ENCODE data around the gene MCM3AP.

DNA sequence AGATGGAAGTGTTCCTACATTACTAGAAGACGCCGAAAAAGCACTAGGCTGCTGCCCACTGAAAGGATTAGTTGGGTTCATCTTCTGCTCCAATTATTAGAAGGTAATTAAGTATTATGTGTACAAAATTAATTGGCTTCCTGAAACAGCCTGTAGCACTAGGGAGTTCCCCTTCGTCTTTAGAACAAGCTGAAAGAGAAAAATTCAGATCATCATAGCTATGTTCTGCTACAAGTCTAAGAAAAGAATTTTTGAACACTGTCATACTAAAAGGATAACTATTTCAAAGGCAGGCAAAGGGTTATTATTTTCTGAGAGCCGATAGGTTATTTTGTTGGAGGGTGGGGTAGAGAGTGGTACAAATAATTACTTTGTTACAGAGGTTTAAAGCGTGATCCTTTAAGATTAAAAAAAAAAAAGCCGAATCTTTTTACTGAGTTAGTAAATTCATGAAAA lies at the start of gene MCM3AP:
- TF ChIP-seq POLR2A (IDR thresholded peaks at IDR 0.05), result no peak
- TF ChIP-seq, protein P1, sequence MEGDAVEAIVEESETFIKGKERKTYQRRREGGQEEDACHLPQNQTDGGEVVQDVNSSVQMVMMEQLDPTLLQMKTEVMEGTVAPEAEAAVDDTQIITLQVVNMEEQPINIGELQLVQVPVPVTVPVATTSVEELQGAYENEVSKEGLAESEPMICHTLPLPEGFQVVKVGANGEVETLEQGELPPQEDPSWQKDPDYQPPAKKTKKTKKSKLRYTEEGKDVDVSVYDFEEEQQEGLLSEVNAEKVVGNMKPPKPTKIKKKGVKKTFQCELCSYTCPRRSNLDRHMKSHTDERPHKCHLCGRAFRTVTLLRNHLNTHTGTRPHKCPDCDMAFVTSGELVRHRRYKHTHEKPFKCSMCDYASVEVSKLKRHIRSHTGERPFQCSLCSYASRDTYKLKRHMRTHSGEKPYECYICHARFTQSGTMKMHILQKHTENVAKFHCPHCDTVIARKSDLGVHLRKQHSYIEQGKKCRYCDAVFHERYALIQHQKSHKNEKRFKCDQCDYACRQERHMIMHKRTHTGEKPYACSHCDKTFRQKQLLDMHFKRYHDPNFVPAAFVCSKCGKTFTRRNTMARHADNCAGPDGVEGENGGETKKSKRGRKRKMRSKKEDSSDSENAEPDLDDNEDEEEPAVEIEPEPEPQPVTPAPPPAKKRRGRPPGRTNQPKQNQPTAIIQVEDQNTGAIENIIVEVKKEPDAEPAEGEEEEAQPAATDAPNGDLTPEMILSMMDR (IDR thresholded peaks at IDR 0.05), result no peak

Measured in body of pancreas (tissue), 4 donors.